GM21381 (cell line): ENCODE measurements around the gene RHOXF2B.
A peak's percentile ranks its signal among the peaks of the same experiment; 100 is the strongest.
"Not testable (repeated sequence)": the region's sequence is repeated elsewhere in the genome, so short reads cannot be mapped to it uniquely, and the experiment has no call there.

Experiments used
- ATAC-seq: cut with Tn5 transposase; IDR thresholded peaks from one replicate; pipeline ENCODE4 v1.9.1; 2021; ENCODE audit warnings: mild to moderate bottlenecking, moderate library complexity; ENCODE audit not compliant: unreplicated experiment

RHOXF2B gene

DNA sequence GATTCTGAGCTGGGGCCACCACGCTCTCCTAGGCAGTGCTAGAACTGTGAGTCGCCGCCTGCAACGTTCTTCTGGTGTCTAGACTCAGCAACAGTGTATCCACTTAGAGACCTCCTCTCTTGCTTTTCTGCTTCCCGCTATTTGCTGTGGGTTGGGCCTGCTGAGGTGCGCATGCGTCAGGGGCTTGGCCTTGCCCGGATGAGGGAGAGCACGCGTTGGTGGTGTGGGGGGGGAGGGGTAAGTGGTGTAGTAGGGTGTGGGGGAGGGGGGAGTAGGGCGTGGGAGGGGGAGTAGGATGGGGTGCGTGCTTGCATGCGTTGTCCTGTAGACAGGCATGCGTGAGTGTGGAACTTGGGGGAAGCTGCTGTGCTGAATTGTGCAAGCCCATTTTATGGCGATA, at the start of gene RHOXF2B:
Gene RHOXF2B, minus strand, starts transcription at position 101 of the 400 bp plus-strand sequence. CDS start 138 bp downstream, outside the sequence.
- ATAC-seq = not testable (repeated sequence)

DNA sequence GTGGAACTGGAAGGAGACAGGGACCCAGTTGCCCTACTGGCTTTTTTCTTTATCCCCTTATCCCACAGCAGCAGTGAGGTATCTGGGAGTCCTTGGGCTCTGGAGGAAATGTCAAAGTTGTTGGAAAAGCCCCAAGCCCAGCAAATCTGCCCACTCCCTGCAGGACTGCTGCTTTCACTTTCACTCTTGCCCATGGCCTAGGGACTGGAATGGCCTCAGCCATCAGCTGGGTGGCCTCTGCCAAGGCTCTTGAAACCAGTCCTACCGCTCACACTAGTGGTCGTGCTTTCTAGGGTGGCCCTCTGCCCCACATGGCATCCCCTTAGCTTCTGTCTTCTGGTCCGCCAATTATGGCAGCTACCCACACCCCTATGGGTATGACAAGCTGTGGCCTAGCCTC, 48.0 kb upstream of the RHOXF2B start:
- no peak for ATAC-seq

DNA sequence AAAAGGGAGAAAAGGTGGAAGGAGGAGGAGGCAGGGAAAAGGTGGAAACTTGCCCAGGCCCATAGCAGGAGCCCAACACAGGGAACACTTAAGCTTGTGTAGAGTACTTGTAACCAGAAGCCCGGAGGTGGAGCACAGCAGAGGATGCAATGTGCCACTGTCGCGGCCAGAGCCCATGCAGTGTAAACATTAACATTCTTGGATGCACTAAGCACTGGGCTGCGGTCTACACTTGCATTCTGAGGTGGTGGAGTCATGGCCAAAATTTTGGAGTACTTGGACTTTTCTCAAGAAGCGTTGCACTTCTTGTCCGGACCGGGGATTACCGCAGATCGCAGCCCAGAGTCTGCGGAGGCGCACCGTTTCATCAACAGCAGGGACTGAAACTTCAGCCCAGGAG, 42.7 kb upstream of the RHOXF2B start:
- ATAC-seq = no peak

DNA sequence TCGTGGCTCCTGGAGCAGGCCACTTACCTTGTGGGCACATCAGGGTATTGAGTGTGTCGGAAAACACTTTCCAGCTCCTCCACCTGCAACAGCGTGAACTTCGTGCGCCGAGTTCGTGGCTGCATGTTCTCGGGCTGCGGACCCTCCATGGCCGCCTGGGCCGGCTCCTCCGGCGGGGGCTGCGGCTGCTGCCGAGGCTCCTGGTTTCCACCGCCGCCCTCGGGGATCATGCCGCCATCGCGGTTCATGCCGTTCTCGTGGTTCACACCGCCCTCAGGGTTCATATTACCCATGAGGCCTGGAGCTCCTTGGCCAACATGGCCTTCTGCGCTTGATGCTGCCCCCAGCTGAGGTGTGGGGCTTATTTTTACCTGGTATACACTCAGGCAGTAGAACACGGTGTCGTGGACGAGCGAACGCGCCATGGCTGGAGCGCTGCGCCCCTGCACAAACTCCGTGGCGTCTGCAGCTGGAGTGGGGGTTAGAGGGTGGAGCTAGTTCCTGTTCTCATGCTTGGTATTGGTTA, 38.0 kb upstream of the RHOXF2B start, which contains the start of gene RHOXF1:
Gene RHOXF1, minus strand, starts transcription at position 476 of the 526 bp plus-strand sequence. Its CDS starts 51 bp downstream, at position 425.
- ATAC-seq = no peak

DNA sequence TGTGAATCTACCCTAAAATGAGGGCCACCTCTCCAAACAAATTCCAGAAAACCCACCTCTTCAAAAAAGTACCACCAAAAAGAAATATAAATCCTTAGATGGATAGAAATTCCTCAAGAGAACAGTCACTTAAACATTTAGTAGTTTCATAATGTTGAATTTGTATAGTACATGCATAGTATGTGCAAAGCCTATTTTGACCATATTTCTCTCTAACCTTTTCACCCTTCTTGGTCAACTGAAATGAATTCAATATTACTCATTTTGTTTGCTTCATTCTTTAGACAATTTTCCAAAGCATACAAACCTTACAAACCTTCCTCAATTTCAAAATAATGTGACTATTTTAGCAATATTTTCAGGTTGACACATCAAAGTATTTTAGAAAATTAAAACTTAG, 34.1 kb upstream of the RHOXF2B start:
- ATAC-seq = no peak

DNA sequence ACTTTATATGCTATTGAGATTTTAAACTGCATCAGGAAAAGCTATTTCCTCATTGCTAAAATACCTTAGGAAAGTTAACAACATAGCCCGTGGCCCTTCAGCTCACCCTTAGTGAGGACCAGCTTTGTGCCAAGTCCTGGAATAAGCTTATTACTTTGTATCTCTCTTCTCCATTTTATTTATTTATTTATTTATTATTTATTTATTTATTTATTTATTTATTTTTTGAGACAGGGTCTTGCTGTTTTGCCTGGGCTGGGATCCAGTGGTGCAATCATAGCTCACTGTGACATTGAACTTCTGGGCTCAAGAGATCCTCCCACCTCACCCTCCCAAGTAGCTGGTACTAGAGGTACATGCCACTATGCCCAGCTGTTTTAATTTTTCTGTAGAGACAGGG, 31.9 kb upstream of the RHOXF2B start:
- ATAC-seq = no peak

DNA sequence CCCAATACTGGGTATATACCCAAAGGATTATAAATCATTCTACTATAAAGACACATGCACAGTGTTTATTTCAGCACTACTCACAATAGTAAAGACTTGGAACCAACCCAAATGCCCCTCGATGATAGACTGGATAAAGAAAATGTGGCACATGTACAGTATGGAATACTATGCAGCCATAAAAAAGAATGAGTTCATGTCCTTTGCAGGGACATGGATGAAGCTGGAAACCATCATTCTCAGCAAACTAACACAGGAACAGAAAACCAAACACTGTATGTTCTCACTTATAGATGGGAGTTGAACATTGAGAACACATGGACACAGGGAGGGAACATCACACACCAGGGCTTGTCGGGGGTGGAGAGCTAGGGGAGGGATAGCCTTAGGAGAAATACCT, 27.2 kb upstream of the RHOXF2B start:
- ATAC-seq = not testable (repeated sequence)

DNA sequence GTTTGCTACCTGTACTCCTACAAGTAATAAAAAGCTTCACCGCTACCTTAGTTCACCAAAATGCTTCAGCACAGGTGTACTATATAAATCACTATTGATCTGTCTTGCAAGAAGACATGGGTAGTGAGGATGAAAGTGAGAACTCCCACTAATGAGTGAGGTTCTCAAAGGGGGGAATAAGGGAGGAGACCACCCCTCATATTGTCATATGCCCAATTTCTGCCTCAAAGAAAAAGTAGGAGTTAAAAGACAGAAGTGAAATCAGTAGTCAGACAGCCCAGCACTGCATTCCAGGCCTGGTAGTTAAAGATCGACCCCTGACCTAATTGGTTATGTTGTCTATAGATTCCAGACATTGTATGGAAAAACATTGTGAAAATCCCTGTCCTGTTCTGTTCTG, 23.6 kb upstream of the RHOXF2B start:
- ATAC-seq = not testable (repeated sequence)

DNA sequence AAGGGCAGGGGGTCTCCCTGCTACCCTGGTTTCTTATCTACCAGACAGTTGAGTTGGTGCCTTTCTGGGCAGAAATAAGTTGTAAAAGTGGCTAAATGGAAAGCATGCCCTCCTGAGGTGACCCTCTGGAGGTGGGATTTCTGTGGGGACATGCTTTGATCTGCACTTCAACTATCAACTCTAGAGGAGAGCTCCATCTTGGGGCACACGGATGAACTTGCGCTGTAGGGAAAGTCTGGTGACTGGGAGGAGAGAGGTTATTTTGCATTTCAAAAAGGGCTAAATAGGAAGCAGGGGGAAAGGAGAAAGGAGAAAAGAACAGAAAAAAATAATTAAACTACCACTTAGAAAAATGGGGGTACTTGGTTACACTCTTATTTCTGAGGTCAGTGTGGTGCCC, 12.7 kb upstream of the RHOXF2B start:
- no peak for ATAC-seq

DNA sequence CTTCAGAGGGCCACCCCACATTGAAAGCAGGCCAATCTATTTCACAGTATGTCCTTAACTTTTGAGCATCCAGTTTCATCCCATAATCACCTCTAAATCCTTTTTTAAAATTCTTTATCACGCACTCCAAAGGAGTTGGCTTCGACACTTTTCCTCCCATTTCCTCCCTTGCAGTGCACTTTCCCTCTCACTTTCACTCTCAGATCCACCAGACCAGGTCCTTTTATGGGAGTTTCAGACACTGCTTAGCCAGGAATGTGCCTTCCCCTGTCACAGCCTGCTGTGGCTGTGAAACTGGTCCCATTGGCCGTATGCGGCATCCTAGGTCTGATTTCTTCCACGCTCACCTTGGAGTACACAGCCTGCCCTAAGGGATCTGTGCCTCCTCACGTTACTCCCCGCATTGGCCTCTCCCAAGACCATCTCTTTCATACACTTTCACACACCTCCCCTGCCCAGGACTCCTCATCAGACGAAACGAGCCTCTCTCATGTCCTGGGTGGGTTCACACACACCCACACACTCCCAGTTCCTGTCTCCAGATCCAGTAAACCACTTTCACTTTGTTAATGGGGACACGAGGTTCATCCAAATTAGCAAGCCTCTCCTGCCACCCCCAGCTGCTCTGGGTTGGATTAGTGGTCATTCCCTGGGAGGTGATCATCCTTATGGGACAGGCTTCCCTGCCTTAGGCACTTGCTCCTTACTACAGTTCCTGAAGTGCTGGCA, 10.0 kb upstream of the RHOXF2B start:
- no peak for ATAC-seq

DNA sequence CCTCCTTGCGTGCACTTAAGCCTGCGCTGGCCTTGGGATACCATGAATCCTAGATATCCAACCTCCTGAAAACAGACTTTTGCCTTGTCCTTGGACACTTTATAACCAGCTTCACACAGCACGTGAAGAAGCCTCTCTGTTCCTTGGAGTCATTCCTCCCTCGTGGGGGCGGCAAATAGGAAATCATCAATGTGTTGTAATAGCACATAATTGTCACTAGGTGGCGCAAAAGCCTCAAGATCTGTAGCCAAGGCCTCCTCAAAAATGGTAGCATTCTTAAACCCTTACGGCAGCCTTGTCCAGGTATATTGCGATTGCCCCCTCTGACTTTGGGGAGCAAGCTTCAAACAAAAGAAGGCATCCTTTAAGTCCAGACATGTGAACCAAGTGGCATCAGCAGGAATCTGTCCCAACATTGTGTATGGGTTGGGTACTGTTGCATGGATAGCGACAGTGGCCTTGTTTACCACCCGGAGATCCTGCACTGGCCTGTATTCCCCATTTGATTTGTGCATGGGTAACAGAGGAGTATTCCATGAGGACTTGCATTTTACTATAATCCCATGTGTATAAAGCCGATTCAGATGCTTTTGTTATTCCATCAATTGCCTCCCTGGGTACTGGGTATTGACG, 8.2 kb upstream of the RHOXF2B start:
- not testable (repeated sequence) for ATAC-seq

DNA sequence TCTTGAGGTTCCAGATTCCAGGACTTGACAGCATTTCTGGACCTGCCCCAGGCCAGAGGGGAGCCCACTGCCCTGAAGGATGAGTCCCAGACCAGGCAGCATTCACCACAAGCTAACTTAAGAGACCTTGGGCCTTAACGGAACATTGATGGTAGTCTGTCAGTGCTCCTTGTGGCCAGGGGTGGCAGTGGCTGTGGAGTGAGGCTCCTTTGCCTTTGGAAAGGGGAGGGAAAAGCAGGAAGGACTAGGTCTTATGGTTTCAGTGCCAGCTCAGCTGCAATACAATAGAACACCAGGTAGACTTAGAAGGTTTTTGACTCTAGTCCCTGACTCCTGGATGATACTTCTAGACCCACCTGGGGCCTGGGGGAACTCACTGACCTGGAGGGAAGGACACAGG, 11.3 kb downstream of the RHOXF2B start:
- ATAC-seq = not testable (repeated sequence)

DNA sequence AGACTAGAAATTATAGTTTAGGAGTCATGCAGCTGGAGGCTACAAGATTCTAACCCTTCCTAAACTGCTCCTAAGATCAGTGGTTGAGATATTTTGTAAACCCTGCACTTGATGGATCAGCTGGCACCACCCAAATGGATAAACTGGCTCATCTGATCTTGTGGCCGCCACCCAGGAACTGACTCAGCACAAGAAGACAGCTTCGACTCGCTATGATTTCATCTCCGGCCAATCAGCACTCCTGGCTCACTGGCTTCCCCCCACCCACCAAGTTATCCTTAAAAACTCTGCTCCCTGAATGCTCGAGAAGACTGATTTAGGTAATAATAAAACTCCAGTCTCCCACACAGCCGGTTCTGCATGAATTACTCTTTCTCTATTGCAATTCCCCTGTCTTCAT, 34.8 kb downstream of the RHOXF2B start:
- ATAC-seq = not testable (repeated sequence)

DNA sequence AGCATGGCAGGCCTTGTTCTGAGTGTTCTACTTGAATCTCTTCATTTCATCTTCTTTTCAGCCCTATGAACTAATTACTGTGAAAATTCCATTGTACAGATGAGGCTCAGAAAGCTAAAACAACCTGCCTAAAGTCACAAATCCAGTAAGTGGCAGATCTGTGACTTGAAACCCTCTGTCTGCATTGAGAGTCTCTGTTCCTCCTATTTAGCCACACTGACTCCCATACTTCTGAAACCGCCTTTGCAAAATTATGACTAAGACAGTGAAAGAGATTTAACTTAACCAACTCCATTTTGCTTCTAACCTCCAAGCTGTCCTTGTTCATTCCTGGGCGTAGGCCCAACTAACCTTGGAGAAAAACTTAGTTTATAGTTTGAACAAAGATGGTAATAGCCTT, 35.2 kb downstream of the RHOXF2B start:
- ATAC-seq = not testable (repeated sequence)

DNA sequence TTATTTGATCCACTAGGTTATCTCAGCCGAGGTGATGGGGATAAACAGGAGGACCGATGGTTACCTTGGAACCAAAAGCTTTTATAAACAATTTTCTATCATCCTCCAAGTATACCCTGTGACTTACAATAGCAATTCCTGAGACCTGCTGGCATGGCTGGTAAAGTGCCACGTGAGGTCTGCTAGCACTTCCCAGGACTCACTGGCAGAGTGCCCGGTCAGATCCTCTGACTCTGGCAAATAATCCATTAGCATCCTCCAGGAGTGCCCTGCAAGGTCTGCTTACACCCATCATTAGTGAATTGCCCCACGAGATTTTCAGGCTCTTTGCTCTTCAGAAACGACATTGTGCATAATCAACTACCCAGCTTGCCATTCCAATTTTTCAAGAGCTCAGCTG, 37.3 kb downstream of the RHOXF2B start:
- ATAC-seq = not testable (repeated sequence)

DNA sequence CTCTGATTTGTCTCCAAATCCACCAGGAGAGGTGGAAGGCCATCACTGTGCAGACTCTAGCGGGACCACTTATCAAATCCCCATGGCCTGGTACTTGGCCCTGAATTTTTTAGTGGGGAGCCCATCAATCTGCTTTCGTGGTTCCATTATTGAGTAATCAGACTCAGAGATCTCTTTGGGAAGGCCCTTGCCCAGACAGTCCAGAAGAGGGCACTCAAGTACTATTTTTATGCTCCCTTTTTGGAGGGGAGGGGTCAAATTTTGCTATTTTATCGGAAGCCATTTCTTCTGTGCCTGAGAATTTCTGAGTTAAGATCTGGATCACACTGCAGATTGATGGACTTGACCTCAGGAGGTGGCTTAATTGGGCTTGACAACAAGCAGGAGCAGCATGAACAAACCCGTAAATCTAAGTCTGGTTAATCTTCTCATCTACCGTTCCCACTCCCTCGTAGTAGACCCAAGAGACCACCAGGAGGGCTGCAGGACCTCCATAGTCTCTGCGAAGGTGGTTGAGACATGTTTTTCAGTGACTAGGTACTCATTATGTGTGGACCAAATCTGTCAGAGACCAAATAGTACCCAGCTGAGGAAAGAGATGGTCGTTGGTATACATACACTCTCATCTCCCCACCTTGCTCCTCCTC, 38.3 kb downstream of the RHOXF2B start:
- ATAC-seq = not testable (repeated sequence)

DNA sequence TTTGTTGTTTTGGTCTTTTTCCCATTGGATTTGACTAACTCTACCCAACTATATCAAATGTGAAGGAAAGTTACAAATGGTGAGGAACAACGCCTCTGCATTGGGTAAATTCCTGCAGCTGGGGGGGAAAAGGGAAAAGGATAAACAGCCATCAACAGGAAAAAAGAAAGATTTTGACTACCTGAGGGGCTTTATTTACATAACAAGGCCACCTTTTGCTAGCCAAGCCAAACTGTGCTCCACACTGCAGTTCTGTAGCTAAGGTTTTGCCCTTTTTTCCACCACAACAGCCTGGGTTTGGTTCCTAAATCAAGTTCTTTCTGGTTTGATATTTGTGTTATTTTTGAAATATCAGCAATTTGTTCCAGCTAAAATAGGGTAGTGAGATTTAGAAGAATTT, 40.8 kb downstream of the RHOXF2B start:
- ATAC-seq = no peak

DNA sequence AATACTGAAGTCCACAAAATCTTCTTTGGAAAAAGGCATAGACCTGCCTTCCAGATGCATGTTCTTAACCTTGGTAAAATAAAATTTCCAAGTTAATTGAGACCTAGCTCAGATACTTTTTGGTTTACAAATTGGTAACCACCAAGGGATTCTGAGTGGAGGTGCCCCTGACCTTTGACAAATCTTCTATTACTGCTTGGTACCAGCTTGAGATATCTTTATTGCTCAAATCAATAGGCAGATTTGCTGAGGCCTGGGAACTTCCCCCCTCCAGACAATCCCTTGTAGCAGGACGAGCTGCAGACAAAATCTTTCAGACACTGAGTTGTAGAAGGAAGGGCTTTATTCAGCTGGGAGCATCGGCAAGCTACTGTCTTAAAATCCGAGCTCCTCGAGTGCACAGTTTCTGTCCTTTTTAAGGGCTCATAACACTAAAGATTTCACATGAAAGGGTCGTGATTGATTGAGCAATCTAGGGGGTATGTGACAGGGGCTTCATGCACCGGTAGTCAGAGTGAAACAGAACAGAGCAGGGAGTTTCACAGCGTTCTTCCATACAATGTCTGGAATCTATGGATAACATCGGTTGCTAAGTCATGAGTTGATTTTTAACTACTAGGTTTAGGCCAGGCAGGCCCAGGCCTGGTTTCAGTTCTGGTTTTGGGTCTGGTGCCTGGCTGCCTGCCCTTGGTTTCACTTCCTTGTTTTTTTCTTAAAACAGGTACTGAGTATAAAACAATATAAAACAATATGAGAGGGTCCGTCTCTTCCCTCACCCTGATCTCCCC, 41.8 kb downstream of the RHOXF2B start:
- peak; percentile 80 for ATAC-seq

DNA sequence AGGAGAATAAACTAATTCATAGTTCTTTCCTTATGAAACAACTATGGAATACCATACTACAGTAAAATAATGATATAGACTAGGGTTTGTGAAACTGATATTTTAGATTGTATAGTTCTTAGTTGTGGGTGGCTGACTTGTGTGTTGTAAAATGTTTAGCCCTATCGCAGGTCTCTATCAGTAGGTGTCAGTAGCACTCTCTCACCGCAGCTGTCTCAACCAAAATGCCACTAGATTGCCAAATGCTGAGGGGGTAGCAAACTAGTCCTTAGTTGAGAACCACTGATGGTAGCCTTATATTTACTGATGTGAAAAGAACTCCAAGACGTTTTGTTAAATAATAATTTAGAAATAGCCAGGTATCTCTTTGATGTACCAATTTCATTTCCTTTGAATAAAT, 48.1 kb downstream of the RHOXF2B start:
- no peak for ATAC-seq

DNA sequence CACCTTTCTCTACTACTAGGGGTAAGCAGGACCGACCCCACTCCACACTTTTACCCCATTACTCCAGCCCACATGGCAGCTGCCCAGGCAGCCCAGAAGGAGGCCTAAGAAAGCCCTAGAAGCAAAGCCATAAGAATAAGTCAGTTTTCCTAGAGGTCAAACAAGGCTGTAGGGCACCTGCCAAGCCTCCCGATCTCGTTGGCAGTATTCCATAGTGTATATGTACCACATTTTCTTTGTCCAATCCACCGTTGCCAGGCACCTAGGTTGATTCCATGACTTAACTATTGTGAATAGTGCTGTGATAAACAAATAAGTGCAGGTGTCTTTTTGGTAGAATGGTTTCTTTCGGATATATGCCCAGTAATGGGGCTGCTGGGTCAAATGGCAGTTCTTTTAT, 54.2 kb downstream of the RHOXF2B start:
- ATAC-seq = no peak

DNA sequence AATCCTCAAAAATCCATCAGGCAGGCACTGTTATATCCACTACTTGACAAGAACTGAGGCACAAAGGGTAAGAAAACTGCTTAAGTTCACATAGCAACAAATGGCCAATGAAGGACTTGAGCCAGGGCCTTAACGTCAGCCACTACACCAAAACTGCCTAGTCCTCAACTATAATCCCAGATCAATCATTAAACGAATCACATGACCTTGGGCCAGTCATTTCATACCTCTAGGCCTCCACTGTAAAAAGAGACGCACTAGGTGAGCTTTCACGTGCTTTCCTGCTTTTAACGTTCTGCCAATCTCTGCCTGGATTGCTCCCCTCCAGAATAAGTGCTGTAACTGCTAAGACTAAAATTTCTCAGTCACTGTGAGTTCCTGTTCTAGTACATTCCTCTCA, 54.7 kb downstream of the RHOXF2B start:
- no peak for ATAC-seq
